ENCODE measurements around the gene CCDC102A. TPM values are rescaled to one million over a fixed set of nuclear protein-coding genes. Genes with fewer than 3 reads are reported as not detected.

Gene CCDC102A
- total RNA-seq, 1 donor from 2014 or later = 11.3 TPM

GRCh38 chr16:57534337-57534880, 2.0 kb downstream of the CCDC102A start:
- Histone ChIP-seq H3K36me3 (no peaks in the 10 kb centered on the region), H3K9me3 (replicated peaks) (no peaks in the 10 kb centered on the region), H3K4me3 (no peak overlapping the region), H3K27me3 (ENCODE audit: low read depth) (no peaks in the 10 kb centered on the region), H3K4me1 (peaks cover 65% of the 10 kb centered on the region), H3K27ac (replicated peaks) (peak overlapping the region; percentile 36)
- no peak for TF ChIP-seq CTCF (IDR thresholded peaks at IDR 0.05; ENCODE audit: borderline replicate concordance)
- DNase-seq = no peak
- intact Hi-C loops (cut with micrococcal nuclease) = no loop called here

GRCh38 chr16:57533431-57534336, 2.7 kb downstream of the CCDC102A start:
- DNase-seq = no peak
- Histone ChIP-seq H3K4me1 (peaks cover 65% of the 10 kb centered on the region), H3K27ac (replicated peaks) (peak overlapping the region; percentile 36), H3K36me3 (no peaks in the 10 kb centered on the region), H3K27me3 (ENCODE audit: low read depth) (no peaks in the 10 kb centered on the region), H3K4me3 (peak overlapping the region; percentile 9), H3K9me3 (replicated peaks) (no peaks in the 10 kb centered on the region)
- intact Hi-C loops (cut with micrococcal nuclease) = no loop called here
- TF ChIP-seq CTCF (IDR thresholded peaks at IDR 0.05; ENCODE audit: borderline replicate concordance) = no peak

GRCh38 chr16:57532266-57532625, 4.1 kb downstream of the CCDC102A start:
- H3K9me3 ChIP-seq (replicated peaks) = no peaks in the 10 kb centered on the region
- TF ChIP-seq CTCF (IDR thresholded peaks at IDR 0.05; ENCODE audit: borderline replicate concordance) = no peak
- H3K27me3 ChIP-seq (ENCODE audit: low read depth) = no peaks in the 10 kb centered on the region
- peaks cover 4% of the 10 kb centered on the region for H3K36me3 ChIP-seq
- no peak overlapping the region for H3K4me3 ChIP-seq
- H3K4me1 ChIP-seq = peaks cover 63% of the 10 kb centered on the region
- no peak overlapping the region for H3K27ac ChIP-seq (replicated peaks)
- intact Hi-C loops (cut with micrococcal nuclease) = no loop called here
- peak; percentile 9 for DNase-seq

- H3K9me3 ChIP-seq (replicated peaks) = no peaks in the 10 kb centered on the region
- peaks cover 4% of the 10 kb centered on the region for H3K36me3 ChIP-seq
- H3K4me1 ChIP-seq = peaks cover 59% of the 10 kb centered on the region
- H3K27ac ChIP-seq (replicated peaks) = no peak overlapping the region
- H3K27me3 ChIP-seq (ENCODE audit: low read depth) = no peaks in the 10 kb centered on the region
- no peak for DNase-seq
- no peak for TF ChIP-seq CTCF (IDR thresholded peaks at IDR 0.05; ENCODE audit: borderline replicate concordance)
- H3K4me3 ChIP-seq = no peak overlapping the region
- intact Hi-C loops (cut with micrococcal nuclease) = no loop called here
Measured at GRCh38 chr16:57531635-57532265, 4.6 kb downstream of the CCDC102A start.

- no peak for TF ChIP-seq CTCF (IDR thresholded peaks at IDR 0.05; ENCODE audit: borderline replicate concordance)
- Histone ChIP-seq H3K9me3 (replicated peaks) (no peaks in the 10 kb centered on the region), H3K4me3 (no peak overlapping the region), H3K27ac (replicated peaks) (no peak overlapping the region), H3K4me1 (peaks cover 53% of the 10 kb centered on the region), H3K27me3 (ENCODE audit: low read depth) (no peaks in the 10 kb centered on the region), H3K36me3 (peaks cover 4% of the 10 kb centered on the region)
- DNase-seq = no peak
- intact Hi-C loops (cut with micrococcal nuclease) = no loop called here
Measured at GRCh38 chr16:57531253-57531575, 5.2 kb downstream of the CCDC102A start.
